ENCODE results near the gene NADK. TPM values are rescaled to one million over a fixed set of nuclear protein-coding genes. Genes with fewer than 3 reads are reported as not detected.
"Not testable (repeated sequence)": the region's sequence is repeated elsewhere in the genome, so short reads cannot be mapped to it uniquely, and the experiment has no call there.

The NADK gene
- total and polyA plus RNA-seq, 4 donors: 53.2 to 144 (median 88.7) TPM

- no peak for DNase-seq
- peaks cover 4 to 54% (median 10%) of the 10 kb centered on the region in 4 donors for H3K36me3 ChIP-seq (ENCODE audit: control insufficient read depth in 4 of 4, insufficient read depth in 4 of 4, low read length in 4 of 4)
These were observed 24.7 kb downstream of the NADK start for GRCh38 chr1:1753607-1754005.

GRCh38 chr1:1752636-1753606 lies 25.3 kb downstream of the NADK start:
- no peak for TF ChIP-seq CTCF (IDR thresholded peaks at IDR 0.05; ENCODE audit: control extremely low read depth, extremely low read depth)
- H3K4me3 ChIP-seq: no peak overlapping the region
- peaks cover 0 to 3% (median 0%) of the 10 kb centered on the region in 5 donors for H3K4me1 ChIP-seq (ENCODE audit: control insufficient read depth in 5 of 5, insufficient read depth in 5 of 5, low read length in 5 of 5)
- WGBS, 2 donors: 88% methylated on average over 34 to 37 of the region's 37 CpGs
- no peaks in the 10 kb centered on the region for H3K27me3 ChIP-seq (ENCODE audit: control insufficient read depth in 3 of 3, insufficient read depth in 3 of 3, low read length in 2 of 3)
- DNase-seq (no peak), ATAC-seq (ENCODE audit: insufficient read depth, low FRiP score) (no peak)
- H3K9ac ChIP-seq (ENCODE audit: insufficient read depth in 1 of 2, low read length in 2 of 2): no peak overlapping the region
- no peaks in the 10 kb centered on the region for H3K9me3 ChIP-seq (ENCODE audit: control insufficient read depth in 4 of 4, insufficient read depth in 3 of 4, low read length in 3 of 4)
- H3K27ac ChIP-seq (ENCODE audit: low read depth in 1 of 2, low read length in 1 of 2): no peak overlapping the region
- peaks cover 4 to 54% (median 10%) of the 10 kb centered on the region in 4 donors for H3K36me3 ChIP-seq (ENCODE audit: control insufficient read depth in 4 of 4, insufficient read depth in 4 of 4, low read length in 4 of 4)

More at GRCh38 chr1:1753607-1754005, 24.7 kb downstream of the NADK start:
- Histone ChIP-seq H3K4me1 (ENCODE audit: control insufficient read depth in 5 of 5, insufficient read depth in 5 of 5, low read length in 5 of 5) (peaks cover 0 to 5% (median 0%) of the 10 kb centered on the region in 5 donors), H3K9me3 (ENCODE audit: control insufficient read depth in 4 of 4, insufficient read depth in 3 of 4, low read length in 3 of 4) (no peaks in the 10 kb centered on the region), H3K4me3 (no peak overlapping the region), H3K27me3 (ENCODE audit: control insufficient read depth in 3 of 3, insufficient read depth in 3 of 3, low read length in 2 of 3) (no peaks in the 10 kb centered on the region), H3K9ac (ENCODE audit: insufficient read depth in 1 of 2, low read length in 2 of 2) (no peak overlapping the region), H3K27ac (ENCODE audit: low read depth in 1 of 2, low read length in 1 of 2) (no peak overlapping the region)
- 94 to 95% methylated on average over 16 of the region's 16 CpGs for WGBS, 2 donors
- ATAC-seq (ENCODE audit: insufficient read depth, low FRiP score): no peak
- no peak for TF ChIP-seq CTCF (IDR thresholded peaks at IDR 0.05; ENCODE audit: control extremely low read depth, extremely low read depth)

- no peak for ATAC-seq (ENCODE audit: insufficient read depth, low FRiP score)
- H3K36me3 ChIP-seq (ENCODE audit: control insufficient read depth in 4 of 4, insufficient read depth in 4 of 4, low read length in 4 of 4): peaks cover 4 to 48% (median 10%) of the 10 kb centered on the region in 4 donors
- no peak for TF ChIP-seq CTCF (IDR thresholded peaks at IDR 0.05; ENCODE audit: control extremely low read depth, extremely low read depth)
These were observed 26.1 kb downstream of the NADK start for GRCh38 chr1:1752190-1752589.

GRCh38 chr1:1749941-1750340 lies 28.3 kb downstream of the NADK start:
- H3K27ac ChIP-seq (ENCODE audit: low read depth in 1 of 2, low read length in 1 of 2); H3K9me3 ChIP-seq (ENCODE audit: control insufficient read depth in 4 of 4, insufficient read depth in 3 of 4, low read length in 3 of 4); H3K4me3 ChIP-seq; ATAC-seq (ENCODE audit: insufficient read depth, low FRiP score); H3K27me3 ChIP-seq (ENCODE audit: control insufficient read depth in 3 of 3, insufficient read depth in 3 of 3, low read length in 2 of 3); H3K9ac ChIP-seq (ENCODE audit: insufficient read depth in 1 of 2, low read length in 2 of 2); H3K4me1 ChIP-seq (ENCODE audit: control insufficient read depth in 5 of 5, insufficient read depth in 5 of 5, low read length in 5 of 5); DNase-seq: not testable (repeated sequence)
- peaks cover 0 to 27% (median 6%) of the 10 kb centered on the region in 4 donors for H3K36me3 ChIP-seq (ENCODE audit: control insufficient read depth in 4 of 4, insufficient read depth in 4 of 4, low read length in 4 of 4)
- 92 to 93% methylated on average over 6 to 8 of the region's 9 CpGs for WGBS, 2 donors

More at GRCh38 chr1:1752190-1752589, 26.1 kb downstream of the NADK start:
- Histone ChIP-seq H3K4me1 (ENCODE audit: control insufficient read depth in 5 of 5, insufficient read depth in 5 of 5, low read length in 5 of 5) (no peaks in the 10 kb centered on the region), H3K9me3 (ENCODE audit: control insufficient read depth in 4 of 4, insufficient read depth in 3 of 4, low read length in 3 of 4) (no peaks in the 10 kb centered on the region), H3K27ac (ENCODE audit: low read depth in 1 of 2, low read length in 1 of 2) (no peak overlapping the region), H3K9ac (ENCODE audit: insufficient read depth in 1 of 2, low read length in 2 of 2) (no peak overlapping the region), H3K4me3 (no peak overlapping the region), H3K27me3 (ENCODE audit: control insufficient read depth in 3 of 3, insufficient read depth in 3 of 3, low read length in 2 of 3) (no peaks in the 10 kb centered on the region)
- WGBS, 2 donors: 91 to 94% methylated on average over 11 of the region's 11 CpGs
- DNase-seq: no peak
